ENCODE data around the gene KRT14. TPM values are rescaled to one million over a fixed set of nuclear protein-coding genes. Genes with fewer than 3 reads are reported as not detected.

The KRT14 gene
- total and polyA plus RNA-seq, 2 donors (not counting 1 experiment from before 2014, with no cell fraction given) = 0.94 TPM; not detected in 1

GRCh38 chr17:41555105-41555887 lies 31.4 kb downstream of the KRT14 start:
- TF ChIP-seq EZH2 (IDR thresholded peaks at IDR 0.05; ENCODE audit: low read length, missing control alignments) = no peak
- TF ChIP-seq, protein P1, sequence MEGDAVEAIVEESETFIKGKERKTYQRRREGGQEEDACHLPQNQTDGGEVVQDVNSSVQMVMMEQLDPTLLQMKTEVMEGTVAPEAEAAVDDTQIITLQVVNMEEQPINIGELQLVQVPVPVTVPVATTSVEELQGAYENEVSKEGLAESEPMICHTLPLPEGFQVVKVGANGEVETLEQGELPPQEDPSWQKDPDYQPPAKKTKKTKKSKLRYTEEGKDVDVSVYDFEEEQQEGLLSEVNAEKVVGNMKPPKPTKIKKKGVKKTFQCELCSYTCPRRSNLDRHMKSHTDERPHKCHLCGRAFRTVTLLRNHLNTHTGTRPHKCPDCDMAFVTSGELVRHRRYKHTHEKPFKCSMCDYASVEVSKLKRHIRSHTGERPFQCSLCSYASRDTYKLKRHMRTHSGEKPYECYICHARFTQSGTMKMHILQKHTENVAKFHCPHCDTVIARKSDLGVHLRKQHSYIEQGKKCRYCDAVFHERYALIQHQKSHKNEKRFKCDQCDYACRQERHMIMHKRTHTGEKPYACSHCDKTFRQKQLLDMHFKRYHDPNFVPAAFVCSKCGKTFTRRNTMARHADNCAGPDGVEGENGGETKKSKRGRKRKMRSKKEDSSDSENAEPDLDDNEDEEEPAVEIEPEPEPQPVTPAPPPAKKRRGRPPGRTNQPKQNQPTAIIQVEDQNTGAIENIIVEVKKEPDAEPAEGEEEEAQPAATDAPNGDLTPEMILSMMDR (conservative IDR thresholded peaks at IDR 0.05 in 1 of 2, IDR thresholded peaks at IDR 0.05 in 1 of 2; ENCODE audit: low read depth in 1 of 2, low read length in 2 of 2) = no peak
- Histone ChIP-seq H3K4me1 (ENCODE audit: control insufficient read depth, extremely low read depth, insufficient read depth, low read length) (no peaks in the 10 kb centered on the region), H3K27me3 (ENCODE audit: control insufficient read depth, insufficient read depth, low read length) (peaks cover 10% of the 10 kb centered on the region), H3K36me3 (ENCODE audit: control insufficient read depth, insufficient read depth, low read length) (no peaks in the 10 kb centered on the region), H3K4me2 (ENCODE audit: extremely low read depth, insufficient read depth, low read length) (no peak overlapping the region), H3K79me2 (ENCODE audit: control insufficient read depth, insufficient read depth, low read length) (no peaks in the 10 kb centered on the region), H3K27ac (ENCODE audit: insufficient read depth, low read length) (no peak overlapping the region), H2AFZ (ENCODE audit: low read length) (no peak overlapping the region), H4K20me1 (ENCODE audit: control insufficient read depth, extremely low read depth, insufficient read depth, low read length) (no peaks in the 10 kb centered on the region), H3K9ac (ENCODE audit: insufficient read depth, low read length) (no peak overlapping the region), H3K4me3 (replicated peaks in 1 of 4; ENCODE audit: control extremely low read depth in 1 of 4, insufficient read depth in 1 of 4, low read depth in 3 of 4, low read length in 4 of 4) (no peak overlapping the region), H3K9me3 (ENCODE audit: control insufficient read depth, insufficient read depth, low read depth, low read length) (no peaks in the 10 kb centered on the region)
- no peak for DNase-seq (ENCODE audit: low read depth in 2 of 2)

- H3K27me3 ChIP-seq (ENCODE audit: control insufficient read depth, insufficient read depth, low read length) = peaks cover 10% of the 10 kb centered on the region
- H2AFZ ChIP-seq (ENCODE audit: low read length) = no peak overlapping the region
- no peak for DNase-seq (ENCODE audit: low read depth in 2 of 2)
- no peaks in the 10 kb centered on the region for H3K9me3 ChIP-seq (ENCODE audit: control insufficient read depth, insufficient read depth, low read depth, low read length)
- TF ChIP-seq, protein P1 (conservative IDR thresholded peaks at IDR 0.05 in 1 of 2, IDR thresholded peaks at IDR 0.05 in 1 of 2; ENCODE audit: low read depth in 1 of 2, low read length in 2 of 2) = no peak
- TF ChIP-seq EZH2 (IDR thresholded peaks at IDR 0.05; ENCODE audit: low read length, missing control alignments) = no peak
- no peaks in the 10 kb centered on the region for H3K79me2 ChIP-seq (ENCODE audit: control insufficient read depth, insufficient read depth, low read length)
- H3K36me3 ChIP-seq (ENCODE audit: control insufficient read depth, insufficient read depth, low read length) = no peaks in the 10 kb centered on the region
- H4K20me1 ChIP-seq (ENCODE audit: control insufficient read depth, extremely low read depth, insufficient read depth, low read length) = no peaks in the 10 kb centered on the region
- no peak overlapping the region for H3K4me3 ChIP-seq (replicated peaks in 1 of 4; ENCODE audit: control extremely low read depth in 1 of 4, insufficient read depth in 1 of 4, low read depth in 3 of 4, low read length in 4 of 4)
- H3K9ac ChIP-seq (ENCODE audit: insufficient read depth, low read length) = no peak overlapping the region
- H3K4me1 ChIP-seq (ENCODE audit: control insufficient read depth, extremely low read depth, insufficient read depth, low read length) = peaks cover 7% of the 10 kb centered on the region
- no peak overlapping the region for H3K27ac ChIP-seq (ENCODE audit: insufficient read depth, low read length)
- H3K4me2 ChIP-seq (ENCODE audit: extremely low read depth, insufficient read depth, low read length) = no peak overlapping the region
Observed at GRCh38 chr17:41553987-41554680, 32.6 kb downstream of the KRT14 start.

GRCh38 chr17:41553176-41553575 lies 33.5 kb downstream of the KRT14 start:
- no peaks in the 10 kb centered on the region for H3K79me2 ChIP-seq (ENCODE audit: control insufficient read depth, insufficient read depth, low read length)
- no peak overlapping the region for H3K27ac ChIP-seq (ENCODE audit: insufficient read depth, low read length)
- DNase-seq (ENCODE audit: low read depth in 2 of 2) = peak in 1 of 2 donors; percentile 57
- H3K9ac ChIP-seq (ENCODE audit: insufficient read depth, low read length) = no peak overlapping the region
- peaks cover 10% of the 10 kb centered on the region for H3K27me3 ChIP-seq (ENCODE audit: control insufficient read depth, insufficient read depth, low read length)
- H2AFZ ChIP-seq (ENCODE audit: low read length) = no peak overlapping the region
- H3K36me3 ChIP-seq (ENCODE audit: control insufficient read depth, insufficient read depth, low read length) = no peaks in the 10 kb centered on the region
- H3K9me3 ChIP-seq (ENCODE audit: control insufficient read depth, insufficient read depth, low read depth, low read length) = no peaks in the 10 kb centered on the region
- no peak overlapping the region for H3K4me2 ChIP-seq (ENCODE audit: extremely low read depth, insufficient read depth, low read length)
- TF ChIP-seq, protein P1 (conservative IDR thresholded peaks at IDR 0.05 in 1 of 2, IDR thresholded peaks at IDR 0.05 in 1 of 2; ENCODE audit: low read depth in 1 of 2, low read length in 2 of 2) = no peak
- no peak for TF ChIP-seq EZH2 (IDR thresholded peaks at IDR 0.05; ENCODE audit: low read length, missing control alignments)
- H3K4me3 ChIP-seq (replicated peaks in 1 of 4; ENCODE audit: control extremely low read depth in 1 of 4, insufficient read depth in 1 of 4, low read depth in 3 of 4, low read length in 4 of 4) = no peak overlapping the region
- H4K20me1 ChIP-seq (ENCODE audit: control insufficient read depth, extremely low read depth, insufficient read depth, low read length) = no peaks in the 10 kb centered on the region
- H3K4me1 ChIP-seq (ENCODE audit: control insufficient read depth, extremely low read depth, insufficient read depth, low read length) = peaks cover 17% of the 10 kb centered on the region

Data from fibroblast of lung (primary cell).